ENCODE results near the gene CBX1.

GRCh38 chr17:48021934-48022333 lies 79.3 kb downstream of the CBX1 start:
- no peak for TF ChIP-seq CTCF (IDR thresholded peaks at IDR 0.05)
- no peak for TF ChIP-seq POLR2A (IDR thresholded peaks at IDR 0.05)

Data from vagina (tissue), 2 donors.